GM19324 (cell line): ENCODE results near the gene USP54.
"Not testable (repeated sequence)": the region's sequence is repeated elsewhere in the genome, so short reads cannot be mapped to it uniquely, and the experiment has no call there.

Experiments used
- ATAC-seq: cut with Tn5 transposase; IDR thresholded peaks from one replicate; pipeline ENCODE4 v1.9.1; 2021; ENCODE audit warnings: mild to moderate bottlenecking, moderate library complexity; ENCODE audit not compliant: unreplicated experiment, low FRiP score

The USP54 gene

GRCh38 chr10:73590881-73591799 lies at the start of gene USP54:
Gene USP54, minus strand, starts transcription at chr10:73591342. Its CDS starts 15,684 bp downstream, at chr10:73575658.
- no peak for ATAC-seq

GRCh38 chr10:73639286-73639685 lies 48.1 kb upstream of the USP54 start:
- no peak for ATAC-seq

- ATAC-seq, result no peak
These were observed 44.6 kb upstream of the USP54 start for GRCh38 chr10:73635781-73636180.

GRCh38 chr10:73634421-73634820 lies 43.3 kb upstream of the USP54 start:
- no peak for ATAC-seq

- no peak for ATAC-seq
These were observed 38.0 kb upstream of the USP54 start for GRCh38 chr10:73629165-73629564.

- no peak for ATAC-seq
These were observed 37.3 kb upstream of the USP54 start for GRCh38 chr10:73628405-73628804.

GRCh38 chr10:73627300-73627699 lies 36.2 kb upstream of the USP54 start:
- no peak for ATAC-seq

GRCh38 chr10:73625884-73626752 lies 35.0 kb upstream of the USP54 start:
- ATAC-seq, result peak; percentile 93

- peak; percentile 34 for ATAC-seq
These were observed 34.1 kb upstream of the USP54 start for GRCh38 chr10:73625004-73625883.

GRCh38 chr10:73623056-73623455 lies 31.9 kb upstream of the USP54 start:
- no peak for ATAC-seq

GRCh38 chr10:73620974-73621373 lies 29.8 kb upstream of the USP54 start:
- ATAC-seq, result not testable (repeated sequence)

GRCh38 chr10:73617143-73617542 lies 26.0 kb upstream of the USP54 start:
- ATAC-seq, result not testable (repeated sequence)

GRCh38 chr10:73614720-73615119 lies 23.6 kb upstream of the USP54 start:
- ATAC-seq, result no peak

GRCh38 chr10:73609116-73609515 lies 18.0 kb upstream of the USP54 start:
- no peak for ATAC-seq

GRCh38 chr10:73601486-73601921 lies 10.4 kb upstream of the USP54 start:
- no peak for ATAC-seq

GRCh38 chr10:73597346-73597745 lies 6.2 kb upstream of the USP54 start:
- no peak for ATAC-seq

GRCh38 chr10:73593812-73594211 lies 2.7 kb upstream of the USP54 start:
- ATAC-seq, result no peak

GRCh38 chr10:73593110-73593509 lies 2.0 kb upstream of the USP54 start:
- ATAC-seq, result no peak

GRCh38 chr10:73591935-73592699 lies 975 bp upstream of the USP54 start:
- no peak for ATAC-seq
